HL-60 (cell line): ENCODE results near the gene KPNA5.

ENCODE experiments used
- CTCF ChIP-seq: IDR thresholded peaks from one replicate; pipeline ENCODE4 v1.5.1; 2011; ENCODE audit warnings: low read length, control low read depth, inconsistent platforms; ENCODE audit not compliant: insufficient read depth
- POLR2AphosphoS5 ChIP-seq: IDR thresholded peaks from 2 replicates; pipeline ENCODE4 v1.6.1; 2012; ENCODE audit warnings: low read depth

- no peak for TF ChIP-seq CTCF
- no peak for TF ChIP-seq POLR2AphosphoS5
These were observed 92.9 kb downstream of the KPNA5 start for GRCh38 chr6:116773886-116774285.
